Activated T-cell treated with anti-CD3 and anti-CD28 coated beads, Interleukin-2, amount 50 U/mL, for 24 hours (primary cell): ENCODE measurements around the gene FCGBP.

ENCODE experiments used
- DNase-seq: peaks from one replicate; pipeline ENCODE4 v3.0.0-alpha.2; 2020
- H3K27ac Mint-ChIP-seq: 2 replicates; pipeline ENCODE4 v1.8.0; 2020; ENCODE audit warnings: mild to moderate bottlenecking, mixed read lengths
- H3K27me3 Mint-ChIP-seq: 2 replicates; pipeline ENCODE4 v1.8.0; 2020; ENCODE audit warnings: mixed read lengths
- H3K36me3 Mint-ChIP-seq: 2 replicates; pipeline ENCODE4 v1.8.0; 2020; ENCODE audit warnings: low read depth, mixed read lengths
- H3K4me1 Mint-ChIP-seq: 2 replicates; pipeline ENCODE4 v1.8.0; 2020; ENCODE audit warnings: low read depth, mixed read lengths
- H3K4me3 Mint-ChIP-seq: 2 replicates; pipeline ENCODE4 v1.8.0; 2020; ENCODE audit warnings: mild to moderate bottlenecking, moderate library complexity, mixed read lengths
- H3K9me3 Mint-ChIP-seq: 2 replicates; pipeline ENCODE4 v1.8.0; 2020; ENCODE audit warnings: mixed read lengths

The FCGBP gene

DNA sequence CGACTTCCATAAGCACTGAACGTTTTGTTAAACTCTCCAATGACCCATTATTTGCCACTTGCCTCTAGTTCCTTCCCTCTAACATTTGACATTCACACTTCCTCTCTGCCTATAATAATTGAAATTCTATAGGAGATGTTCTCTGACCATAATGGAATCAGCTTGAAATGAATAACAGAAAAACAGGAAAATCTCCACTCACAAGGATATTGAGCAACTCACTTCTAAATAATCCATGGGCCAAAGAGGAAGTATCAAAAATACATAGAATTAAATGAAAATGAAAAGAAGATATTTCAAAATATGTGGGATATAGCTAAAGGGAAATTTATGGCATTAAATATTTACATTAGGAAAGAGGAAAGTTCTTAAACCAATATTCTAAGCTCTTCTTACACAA lies 3.4 kb upstream of the FCGBP start:
- Mint-ChIP-seq H3K27ac (peak overlapping the region; percentile 92), H3K9me3 (peaks cover 5% of the 10 kb centered on the region), H3K4me1 (peaks cover 78% of the 10 kb centered on the region), H3K4me3 (no peak overlapping the region), H3K27me3 (no peaks in the 10 kb centered on the region), H3K36me3 (peaks cover 3% of the 10 kb centered on the region)
- DNase-seq: no peak

DNA sequence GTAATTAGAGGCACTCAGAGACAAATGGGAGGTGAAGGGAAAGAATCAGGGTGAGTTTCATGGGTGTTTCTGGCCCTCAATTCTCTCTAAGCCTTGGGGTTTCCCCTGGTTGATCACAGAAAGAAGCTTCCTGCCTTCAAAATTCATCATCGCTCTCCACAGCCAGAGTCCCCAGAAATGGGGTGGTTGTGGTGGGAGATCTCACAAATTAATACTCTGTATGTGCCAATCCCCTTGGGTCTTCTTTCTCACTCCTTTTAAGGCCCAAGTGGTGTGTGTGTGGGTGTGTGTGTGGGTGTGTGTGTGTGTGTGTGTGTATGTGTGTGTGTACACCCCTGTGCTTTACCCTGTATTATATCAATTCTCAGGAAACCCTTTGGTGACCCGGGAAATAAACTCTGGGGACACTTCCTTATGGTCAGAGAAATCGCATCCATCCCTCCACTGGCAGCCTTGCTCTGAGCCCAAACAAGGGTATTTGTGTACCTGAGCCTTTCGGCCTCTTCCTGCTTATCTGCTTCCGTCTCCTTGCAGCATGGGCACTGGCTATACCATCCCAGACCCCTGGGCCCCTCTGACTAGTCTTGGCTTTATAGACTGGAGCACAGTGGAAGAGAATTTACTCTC lies 2.8 kb upstream of the FCGBP start:
- peaks cover 5% of the 10 kb centered on the region for H3K9me3 Mint-ChIP-seq
- peak overlapping the region; percentile 63 for H3K4me3 Mint-ChIP-seq
- H3K4me1 Mint-ChIP-seq: peaks cover 73% of the 10 kb centered on the region
- peaks cover 3% of the 10 kb centered on the region for H3K36me3 Mint-ChIP-seq
- H3K27me3 Mint-ChIP-seq: no peaks in the 10 kb centered on the region
- DNase-seq: peak; percentile 51
- H3K27ac Mint-ChIP-seq: peak overlapping the region; percentile 92

DNA sequence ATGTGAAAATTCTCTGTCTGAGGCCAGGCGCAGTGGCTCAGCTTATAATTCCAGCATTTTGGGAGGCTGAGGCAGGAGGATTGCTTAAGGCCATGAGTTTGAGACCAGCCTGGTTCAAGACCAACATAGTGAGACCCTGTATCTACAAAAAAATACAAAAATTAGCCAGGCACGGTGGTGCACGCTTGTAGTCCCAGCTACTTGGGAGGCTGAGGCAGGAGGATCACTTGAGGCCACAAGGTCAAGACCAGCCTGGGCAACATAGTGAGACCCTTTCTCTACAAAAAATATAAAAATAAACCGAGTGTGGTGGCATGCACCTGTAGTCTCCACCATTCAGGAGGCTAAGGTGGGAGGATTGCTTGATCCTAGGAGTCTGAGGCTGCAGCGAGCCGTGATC lies 2.2 kb upstream of the FCGBP start:
- no peak for DNase-seq
- H3K4me1 Mint-ChIP-seq: peaks cover 67% of the 10 kb centered on the region
- peak overlapping the region; percentile 92 for H3K27ac Mint-ChIP-seq
- H3K9me3 Mint-ChIP-seq: peaks cover 5% of the 10 kb centered on the region
- H3K36me3 Mint-ChIP-seq: peaks cover 3% of the 10 kb centered on the region
- H3K4me3 Mint-ChIP-seq: peak overlapping the region; percentile 63
- no peaks in the 10 kb centered on the region for H3K27me3 Mint-ChIP-seq

DNA sequence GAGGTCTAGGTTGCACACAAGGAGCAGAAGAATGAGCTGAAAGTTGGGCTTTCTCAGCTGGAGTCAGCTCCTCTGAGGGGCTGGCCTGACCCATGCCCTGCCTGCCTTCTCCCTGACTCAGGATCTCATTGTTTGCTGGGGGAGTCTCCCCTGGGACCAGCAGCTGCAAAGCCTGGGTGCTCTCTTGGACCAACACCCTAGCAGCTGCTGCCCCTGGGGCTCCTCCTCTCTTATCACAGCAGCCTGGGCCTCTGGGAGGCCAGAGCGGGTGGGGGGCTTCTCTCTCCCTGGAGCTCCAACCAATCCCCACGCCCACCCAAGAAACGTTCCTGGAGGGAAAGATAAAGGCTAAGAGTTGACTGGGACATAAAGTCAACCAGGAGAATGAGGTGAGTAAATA lies 1.6 kb upstream of the FCGBP start:
- peak overlapping the region; percentile 92 for H3K27ac Mint-ChIP-seq
- H3K36me3 Mint-ChIP-seq: peaks cover 3% of the 10 kb centered on the region
- peaks cover 61% of the 10 kb centered on the region for H3K4me1 Mint-ChIP-seq

DNA sequence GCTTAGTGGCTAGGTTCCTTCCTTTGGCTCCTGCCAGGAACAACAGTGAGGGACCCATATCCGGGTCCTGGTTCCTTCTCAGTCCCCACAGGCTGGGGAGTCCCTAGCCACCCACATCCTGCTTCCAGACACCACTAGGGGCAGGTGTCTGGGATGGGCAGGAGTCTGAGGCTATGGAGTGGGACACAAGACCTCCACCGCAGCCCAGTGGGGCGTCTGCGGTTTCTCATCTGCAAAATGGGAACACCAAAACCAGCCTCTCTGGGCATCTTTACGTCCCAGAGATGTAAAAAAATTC lies 879 bp upstream of the FCGBP start:
- Mint-ChIP-seq H3K9me3 (peaks cover 3% of the 10 kb centered on the region), H3K27me3 (no peaks in the 10 kb centered on the region), H3K4me3 (no peak overlapping the region), H3K36me3 (peaks cover under 1% of the 10 kb centered on the region), H3K4me1 (peaks cover 56% of the 10 kb centered on the region), H3K27ac (peak overlapping the region; percentile 92)
- no peak for DNase-seq

More for the DNA sequence above, 1.6 kb upstream of the FCGBP start:
- Mint-ChIP-seq H3K27me3 (no peaks in the 10 kb centered on the region), H3K4me3 (no peak overlapping the region), H3K9me3 (peaks cover 5% of the 10 kb centered on the region)
- DNase-seq: no peak

DNA sequence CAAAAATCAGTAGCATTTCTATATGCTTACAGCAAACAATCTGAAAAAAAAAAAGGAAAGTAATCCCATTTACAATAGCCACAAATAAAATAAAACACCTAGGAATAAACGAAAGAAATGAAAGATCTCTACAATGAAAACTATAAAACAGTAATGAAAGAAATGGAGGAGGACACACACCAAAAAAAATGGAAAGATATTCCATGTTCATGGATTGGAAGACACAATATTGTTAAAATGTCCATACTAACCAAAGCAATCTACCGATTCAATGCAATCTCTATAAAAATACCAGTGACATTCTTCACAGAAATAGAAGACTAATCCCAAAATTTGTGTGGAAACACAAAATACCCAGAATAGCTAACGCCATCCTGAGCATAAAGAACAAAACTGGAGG lies 4.7 kb downstream of the FCGBP start:
- DNase-seq: no peak
- Mint-ChIP-seq H3K4me3 (no peak overlapping the region), H3K27me3 (no peaks in the 10 kb centered on the region), H3K36me3 (no peaks in the 10 kb centered on the region), H3K4me1 (peaks cover 40% of the 10 kb centered on the region), H3K9me3 (no peaks in the 10 kb centered on the region), H3K27ac (no peak overlapping the region)

DNA sequence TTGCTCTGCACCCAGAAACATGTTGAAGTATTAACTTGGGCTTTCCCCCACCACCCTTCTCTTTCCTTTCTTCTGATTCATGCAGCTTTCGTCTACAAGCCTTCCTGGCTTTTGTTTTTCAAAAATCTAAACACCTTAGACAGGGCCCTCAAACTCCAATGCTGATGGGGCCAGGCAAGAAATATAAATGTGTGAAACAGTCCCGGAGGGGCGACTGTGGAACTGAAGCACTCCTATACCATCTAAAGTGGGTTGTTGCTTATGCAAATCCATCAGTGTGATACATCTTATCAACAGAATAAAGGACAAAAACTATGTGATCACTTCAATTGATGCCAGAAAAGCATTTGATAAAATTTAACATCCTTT lies 6.1 kb downstream of the FCGBP start:
- DNase-seq: no peak
- Mint-ChIP-seq H3K36me3 (no peaks in the 10 kb centered on the region), H3K27ac (peak overlapping the region; percentile 64), H3K4me1 (peaks cover 29% of the 10 kb centered on the region), H3K27me3 (no peaks in the 10 kb centered on the region), H3K9me3 (no peaks in the 10 kb centered on the region), H3K4me3 (no peak overlapping the region)

DNA sequence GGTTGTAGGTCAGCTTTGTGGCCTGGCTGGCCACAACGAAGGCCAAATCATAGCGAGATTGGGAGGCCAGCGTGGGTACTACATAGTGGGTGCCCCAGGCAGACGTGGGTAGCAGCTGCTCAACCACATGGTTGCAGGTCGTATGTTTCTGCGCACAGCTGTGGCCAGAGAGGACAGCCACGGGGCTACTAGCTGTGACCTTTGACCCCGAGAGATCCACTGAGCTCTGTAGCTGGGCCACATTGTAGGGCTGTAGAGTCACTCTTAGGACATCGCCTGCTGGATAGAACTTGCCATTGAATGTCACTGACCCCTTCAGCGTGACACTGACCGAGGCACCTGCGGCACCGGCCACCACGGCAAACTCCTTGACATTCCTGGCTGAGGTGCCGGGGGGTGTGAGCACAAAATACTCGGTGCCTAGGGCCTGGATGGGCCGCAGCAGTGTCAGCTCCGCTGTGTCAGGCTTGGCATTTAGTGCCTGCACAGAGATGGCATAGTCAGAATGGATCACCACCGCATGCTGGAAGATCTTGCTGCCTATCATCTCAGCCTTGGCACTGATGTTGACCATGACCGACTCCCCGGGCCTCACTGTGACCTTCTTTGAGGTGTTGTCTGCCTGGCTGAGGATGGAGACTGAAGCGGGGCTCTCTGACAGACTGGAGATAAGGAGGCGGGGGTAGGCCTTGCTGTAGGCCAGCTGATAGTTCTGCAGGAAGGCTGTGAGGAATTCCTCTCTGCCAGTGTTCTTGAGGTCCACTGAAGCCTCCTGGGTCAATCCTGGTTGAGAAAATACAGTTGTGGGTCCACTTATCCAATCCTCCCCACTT lies 6.7 kb downstream of the FCGBP start:
- Mint-ChIP-seq H3K9me3 (no peaks in the 10 kb centered on the region), H3K4me1 (peaks cover 26% of the 10 kb centered on the region), H3K4me3 (no peak overlapping the region), H3K27ac (peak overlapping the region; percentile 64), H3K36me3 (peaks cover 1% of the 10 kb centered on the region), H3K27me3 (no peaks in the 10 kb centered on the region)
- no peak for DNase-seq

DNA sequence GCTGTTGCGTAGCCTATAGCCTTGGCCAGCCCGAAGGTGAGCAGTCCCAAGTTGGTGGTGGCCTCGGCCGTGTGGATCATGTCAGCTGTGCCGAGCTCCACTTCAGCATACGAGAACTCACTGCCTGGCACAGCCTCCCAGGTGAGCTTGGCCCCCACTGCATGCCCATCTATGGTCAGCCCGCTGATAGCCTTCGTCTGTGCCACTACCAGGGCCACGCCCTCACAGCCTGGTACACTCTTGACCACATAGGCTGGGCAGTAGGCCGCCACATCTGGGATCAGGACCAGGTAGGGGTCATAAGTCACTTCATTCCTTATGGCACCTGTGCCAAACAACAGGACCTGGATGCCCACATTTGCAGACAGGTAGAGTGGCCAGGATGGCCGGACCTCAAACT lies 7.4 kb downstream of the FCGBP start:
- DNase-seq: no peak
- peaks cover 26% of the 10 kb centered on the region for H3K4me1 Mint-ChIP-seq
- no peaks in the 10 kb centered on the region for H3K9me3 Mint-ChIP-seq
- H3K27ac Mint-ChIP-seq: no peak overlapping the region
- H3K4me3 Mint-ChIP-seq: no peak overlapping the region
- H3K36me3 Mint-ChIP-seq: peaks cover 1% of the 10 kb centered on the region
- H3K27me3 Mint-ChIP-seq: no peaks in the 10 kb centered on the region

DNA sequence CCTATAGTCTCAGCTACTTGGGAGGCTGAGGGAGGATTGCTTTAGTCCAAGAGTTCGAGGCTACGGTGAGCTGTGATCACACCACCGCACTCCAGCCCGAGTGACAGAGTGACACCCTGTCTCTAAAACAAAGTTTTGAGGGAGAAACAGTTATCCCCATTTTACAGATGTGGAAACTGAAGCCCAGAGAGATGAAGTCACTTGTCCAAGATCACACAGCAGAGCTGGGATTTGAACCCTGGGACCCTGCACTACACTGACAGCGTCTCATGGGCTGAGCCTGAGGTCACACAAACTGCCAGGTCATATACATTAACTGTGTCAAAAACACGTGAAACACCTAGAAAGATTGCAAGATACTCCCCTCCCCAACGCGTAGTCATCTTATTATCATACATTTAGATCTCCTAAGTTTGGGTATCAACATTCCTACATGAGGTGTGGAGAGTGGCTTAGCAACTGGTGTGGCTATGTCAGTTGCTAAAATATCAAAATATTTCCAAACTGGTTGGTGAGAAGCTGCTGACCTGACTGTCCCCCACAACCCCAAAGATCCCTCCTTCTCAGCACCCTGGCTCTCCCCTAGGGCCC lies 8.2 kb downstream of the FCGBP start:
- no peak overlapping the region for H3K4me3 Mint-ChIP-seq
- no peak overlapping the region for H3K27ac Mint-ChIP-seq
- peaks cover 26% of the 10 kb centered on the region for H3K4me1 Mint-ChIP-seq

DNA sequence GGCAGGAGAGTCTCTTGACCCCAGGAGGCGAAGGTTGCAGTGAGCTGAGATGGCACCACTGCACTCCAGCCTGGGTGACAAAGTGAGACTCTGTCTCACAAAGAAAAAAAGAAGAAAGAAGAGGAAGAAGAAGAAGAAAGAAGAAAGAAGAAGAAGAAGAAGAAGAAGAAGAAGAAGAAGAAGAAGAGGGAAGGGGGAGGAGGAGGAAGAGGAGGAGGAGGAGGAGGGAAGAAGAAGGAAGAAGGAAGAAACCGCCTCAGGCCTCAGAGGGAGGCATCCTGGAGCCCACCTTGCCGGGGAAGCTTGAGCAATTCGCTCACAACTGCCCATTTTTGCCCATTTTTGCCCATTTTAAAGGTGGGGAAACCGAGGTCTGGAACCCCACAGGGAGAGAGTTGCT lies 9.5 kb downstream of the FCGBP start:
- H3K4me1 Mint-ChIP-seq: peaks cover 20% of the 10 kb centered on the region
- H3K9me3 Mint-ChIP-seq: no peaks in the 10 kb centered on the region
- no peak overlapping the region for H3K4me3 Mint-ChIP-seq
- no peak for DNase-seq
- H3K36me3 Mint-ChIP-seq: peaks cover 1% of the 10 kb centered on the region
- no peaks in the 10 kb centered on the region for H3K27me3 Mint-ChIP-seq
- no peak overlapping the region for H3K27ac Mint-ChIP-seq

More for the DNA sequence above, 8.2 kb downstream of the FCGBP start:
- no peak for DNase-seq
- Mint-ChIP-seq H3K27me3 (no peaks in the 10 kb centered on the region), H3K36me3 (peaks cover 1% of the 10 kb centered on the region), H3K9me3 (no peaks in the 10 kb centered on the region)

DNA sequence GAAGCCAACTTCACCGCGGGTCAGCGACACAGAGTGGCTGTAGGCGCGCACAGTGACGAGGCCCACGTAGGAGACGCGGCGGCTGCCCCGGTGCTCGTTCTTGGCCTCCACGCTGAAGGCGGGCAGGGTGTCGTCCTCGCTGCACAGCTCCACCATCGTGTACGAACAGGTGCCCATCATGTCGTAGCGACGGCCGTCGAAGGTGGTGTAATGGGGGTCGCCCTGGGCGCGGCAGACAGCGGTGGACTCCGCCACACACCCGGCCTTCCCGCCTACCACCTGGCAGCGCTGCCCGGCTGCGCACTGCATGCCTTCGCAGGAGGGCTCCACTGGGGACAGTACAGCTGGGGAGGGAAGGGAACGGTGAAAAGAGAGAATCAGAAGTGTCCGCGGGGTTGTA lies 10.0 kb downstream of the FCGBP start:
- H3K9me3 Mint-ChIP-seq: no peaks in the 10 kb centered on the region
- no peaks in the 10 kb centered on the region for H3K27me3 Mint-ChIP-seq
- H3K4me3 Mint-ChIP-seq: no peak overlapping the region
- H3K36me3 Mint-ChIP-seq: peaks cover 3% of the 10 kb centered on the region
- no peak overlapping the region for H3K27ac Mint-ChIP-seq
- no peak for DNase-seq
- H3K4me1 Mint-ChIP-seq: peaks cover 16% of the 10 kb centered on the region

DNA sequence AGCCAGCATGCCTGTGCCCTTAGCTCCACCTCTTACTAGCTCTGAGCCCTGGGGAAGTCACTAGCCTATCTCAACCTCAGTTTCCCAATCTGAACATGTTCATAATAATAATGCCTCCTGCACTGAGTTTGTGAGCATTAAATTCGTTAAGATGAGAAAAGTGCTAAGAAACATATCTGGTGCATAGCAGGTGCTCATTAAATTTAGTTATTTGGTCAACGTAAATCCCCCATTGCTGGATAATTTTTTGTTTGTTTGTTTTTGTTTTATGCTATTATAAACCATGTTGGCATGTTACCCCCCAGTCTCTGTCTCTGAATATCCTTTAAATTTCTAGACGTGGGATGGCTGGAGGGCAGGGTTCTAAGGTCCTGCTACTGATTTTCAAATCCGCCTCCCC lies 10.6 kb downstream of the FCGBP start:
- peaks cover 4% of the 10 kb centered on the region for H3K36me3 Mint-ChIP-seq
- peaks cover 16% of the 10 kb centered on the region for H3K4me1 Mint-ChIP-seq
- no peak overlapping the region for H3K4me3 Mint-ChIP-seq
- H3K9me3 Mint-ChIP-seq: no peaks in the 10 kb centered on the region
- no peak overlapping the region for H3K27ac Mint-ChIP-seq
- no peak for DNase-seq
- no peaks in the 10 kb centered on the region for H3K27me3 Mint-ChIP-seq

DNA sequence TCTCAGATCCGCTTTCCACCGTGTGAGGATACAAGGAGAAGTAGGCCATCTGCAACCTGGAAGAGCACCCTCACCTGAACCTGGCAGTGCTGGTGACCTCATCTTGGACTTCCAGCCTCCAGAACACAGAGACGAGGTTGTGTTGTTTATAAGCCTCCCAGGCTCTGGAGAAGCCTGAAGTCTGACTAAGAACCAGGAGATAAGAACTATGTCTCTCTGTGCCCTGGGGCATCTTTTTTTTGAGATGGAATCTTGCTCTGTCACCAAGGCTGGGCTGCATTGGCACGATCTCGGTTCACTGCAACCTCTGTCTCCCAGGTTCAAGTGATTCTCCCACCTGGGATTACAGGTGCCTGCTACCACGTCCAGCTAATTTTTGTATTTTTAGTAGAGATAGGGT lies 14.5 kb downstream of the FCGBP start:
- peaks cover 7% of the 10 kb centered on the region for H3K36me3 Mint-ChIP-seq
- H3K27me3 Mint-ChIP-seq: no peaks in the 10 kb centered on the region
- no peaks in the 10 kb centered on the region for H3K9me3 Mint-ChIP-seq
- no peak overlapping the region for H3K27ac Mint-ChIP-seq
- H3K4me1 Mint-ChIP-seq: peaks cover 3% of the 10 kb centered on the region
- no peak overlapping the region for H3K4me3 Mint-ChIP-seq
- no peak for DNase-seq

DNA sequence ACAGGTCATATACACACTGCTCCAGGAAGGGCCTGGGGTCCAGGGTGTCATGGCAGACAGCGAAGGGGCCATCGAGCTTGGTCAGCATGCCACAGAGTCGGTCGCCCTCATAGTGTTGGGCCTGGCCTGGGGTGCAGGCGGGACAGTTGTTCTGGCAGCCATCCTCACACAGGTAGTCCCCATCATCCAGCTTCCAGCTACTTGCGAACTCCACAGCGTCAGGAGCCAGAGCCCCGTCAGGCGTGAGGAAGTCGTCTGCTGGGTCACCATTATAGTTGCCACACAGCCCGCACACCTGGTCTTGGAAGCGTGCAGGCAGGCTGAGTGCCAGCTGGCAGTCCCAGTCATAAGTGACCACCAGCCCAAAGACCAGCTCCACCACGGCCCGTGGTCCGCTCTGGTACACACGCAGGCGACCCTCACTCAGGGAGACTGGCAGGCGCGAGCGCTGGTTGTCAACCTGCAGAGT lies 16.2 kb downstream of the FCGBP start:
- Mint-ChIP-seq H3K4me3 (no peak overlapping the region), H3K27me3 (no peaks in the 10 kb centered on the region), H3K36me3 (peaks cover 7% of the 10 kb centered on the region), H3K27ac (no peak overlapping the region), H3K4me1 (peaks cover 3% of the 10 kb centered on the region), H3K9me3 (no peaks in the 10 kb centered on the region)
- no peak for DNase-seq
